Muscle of arm (tissue), 12 donors: ENCODE measurements around the gene DHRS1. TPM values are rescaled to one million over a fixed set of nuclear protein-coding genes. Genes with fewer than 3 reads are reported as not detected.

ENCODE experiments used
- DNase-seq: peaks from one replicate; pipeline ENCODE4 v3.0.0-alpha.2; 2013
- polyA plus RNA-seq, 12 donors: library from polyadenylated mRNA; unstranded; fragments of 120-200 nt; gene quantifications; one replicate each; pipeline ENCODE4 v1.2.1, GENCODE V29; 2013; ENCODE audit not compliant: insufficient read length in 12 of 12

DHRS1 gene
- polyA plus RNA-seq, 12 donors: 9.8 to 25.1 (median 16.9) TPM; not detected in 1

DNA sequence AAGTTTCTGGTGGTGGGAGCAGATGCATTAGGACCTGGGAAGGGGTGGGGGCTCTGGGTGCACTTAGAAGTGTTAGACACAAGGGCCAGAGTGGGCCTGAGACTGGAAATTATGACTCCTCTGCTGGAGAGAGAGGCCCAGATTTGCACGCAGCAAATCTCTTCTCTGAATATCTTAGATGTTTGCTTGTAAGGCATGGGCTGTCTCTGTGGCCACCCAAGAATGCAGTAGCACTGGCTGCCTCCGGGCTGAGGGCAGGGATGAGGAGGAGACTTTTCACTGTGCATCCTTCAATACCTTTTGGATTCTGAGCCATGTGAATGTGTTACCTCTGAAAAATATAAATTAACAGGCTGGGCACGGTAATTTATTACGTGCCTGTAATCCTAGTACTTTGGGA is 14.2 kb downstream of the DHRS1 start:
- DNase-seq: no peak

- no peak for DNase-seq
These were observed 15.0 kb downstream of the DHRS1 start for GRCh38 chr14:24284501-24285035.

DNA sequence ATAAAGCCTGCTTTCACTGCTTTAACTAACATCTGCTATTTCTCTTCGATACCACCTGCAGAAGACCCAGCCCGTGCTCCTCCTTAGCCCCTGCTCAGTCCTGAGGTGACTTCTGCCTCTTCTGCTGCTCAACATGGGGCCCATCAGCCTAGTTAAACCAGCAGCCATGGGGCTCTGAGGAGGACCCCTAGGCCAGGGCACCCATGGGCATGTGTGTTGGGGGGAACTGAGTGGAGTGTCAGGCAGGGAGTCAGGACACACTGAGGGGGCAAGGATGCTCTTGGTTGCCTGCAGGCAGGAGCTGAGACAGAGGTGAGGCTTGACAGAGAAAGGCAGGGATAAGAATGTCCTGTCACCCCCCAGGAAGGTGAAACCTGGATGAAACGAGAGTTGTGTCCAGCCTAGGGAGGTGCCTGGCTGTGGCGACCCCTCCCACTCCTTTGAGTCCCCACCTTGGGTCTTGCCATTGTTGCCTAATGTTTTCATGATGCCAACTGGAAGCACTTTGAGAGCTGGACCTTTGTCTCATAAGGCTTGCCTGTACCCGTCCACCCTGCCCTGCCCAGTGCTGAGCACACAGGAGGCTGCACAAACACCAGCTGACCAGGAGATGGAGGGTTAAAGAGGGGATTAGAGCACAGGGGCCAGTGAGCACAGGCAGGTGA is 15.7 kb downstream of the DHRS1 start:
- no peak for DNase-seq

DNA sequence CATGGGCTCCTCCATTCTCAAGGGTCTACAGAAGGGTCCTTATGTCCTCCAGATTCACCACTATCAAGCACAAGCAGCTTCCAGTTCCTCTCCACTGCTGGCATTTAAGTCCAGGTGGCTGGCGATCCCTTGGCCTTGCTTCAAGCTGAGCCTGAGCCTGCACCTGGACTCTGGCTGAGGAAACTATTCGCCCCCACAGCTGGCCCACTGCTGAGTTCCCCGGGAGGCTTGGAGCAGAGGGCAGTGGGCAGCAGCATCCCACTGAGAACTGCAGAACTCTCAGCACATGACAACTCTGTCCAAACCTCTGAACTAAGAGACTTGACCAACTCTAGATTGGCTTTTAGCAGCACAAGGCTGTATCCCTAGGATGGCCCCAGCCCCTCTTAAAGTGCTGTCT is 16.8 kb downstream of the DHRS1 start:
- DNase-seq: no peak

- DNase-seq: no peak
These were observed 17.9 kb downstream of the DHRS1 start for GRCh38 chr14:24281636-24282035.

DNA sequence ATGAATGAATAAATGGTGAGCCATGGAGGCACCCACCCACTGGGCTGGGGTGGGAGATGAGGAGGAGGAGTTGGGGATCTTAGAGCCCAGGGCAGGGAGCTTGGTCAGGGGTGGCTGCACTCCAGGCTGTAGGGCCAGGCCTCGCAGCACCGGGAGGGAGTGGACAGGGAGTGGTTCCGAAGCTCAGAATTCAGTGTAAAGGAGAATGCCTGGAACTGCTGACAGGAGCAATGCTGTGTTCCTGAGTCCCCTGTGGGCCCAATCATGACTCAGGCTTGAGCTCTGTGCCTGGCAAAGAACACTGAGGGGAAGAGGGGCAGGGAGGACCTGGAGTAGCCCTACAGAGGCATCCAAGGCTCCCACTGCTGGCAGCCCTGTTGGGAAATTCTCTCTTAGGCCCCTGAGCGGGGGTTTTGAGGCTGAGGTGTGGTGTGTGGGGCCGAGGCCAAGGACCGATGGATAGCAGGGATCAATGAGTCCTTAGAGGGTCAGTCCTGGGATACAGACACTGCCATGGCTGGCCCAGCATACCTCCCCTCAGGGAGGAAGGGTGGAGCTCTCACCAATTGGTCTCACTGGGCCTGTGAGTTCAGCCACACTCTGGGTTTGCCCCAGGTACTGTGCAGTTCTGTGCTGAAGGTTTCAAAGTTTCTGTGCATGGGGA is 18.7 kb downstream of the DHRS1 start:
- no peak for DNase-seq

DNA sequence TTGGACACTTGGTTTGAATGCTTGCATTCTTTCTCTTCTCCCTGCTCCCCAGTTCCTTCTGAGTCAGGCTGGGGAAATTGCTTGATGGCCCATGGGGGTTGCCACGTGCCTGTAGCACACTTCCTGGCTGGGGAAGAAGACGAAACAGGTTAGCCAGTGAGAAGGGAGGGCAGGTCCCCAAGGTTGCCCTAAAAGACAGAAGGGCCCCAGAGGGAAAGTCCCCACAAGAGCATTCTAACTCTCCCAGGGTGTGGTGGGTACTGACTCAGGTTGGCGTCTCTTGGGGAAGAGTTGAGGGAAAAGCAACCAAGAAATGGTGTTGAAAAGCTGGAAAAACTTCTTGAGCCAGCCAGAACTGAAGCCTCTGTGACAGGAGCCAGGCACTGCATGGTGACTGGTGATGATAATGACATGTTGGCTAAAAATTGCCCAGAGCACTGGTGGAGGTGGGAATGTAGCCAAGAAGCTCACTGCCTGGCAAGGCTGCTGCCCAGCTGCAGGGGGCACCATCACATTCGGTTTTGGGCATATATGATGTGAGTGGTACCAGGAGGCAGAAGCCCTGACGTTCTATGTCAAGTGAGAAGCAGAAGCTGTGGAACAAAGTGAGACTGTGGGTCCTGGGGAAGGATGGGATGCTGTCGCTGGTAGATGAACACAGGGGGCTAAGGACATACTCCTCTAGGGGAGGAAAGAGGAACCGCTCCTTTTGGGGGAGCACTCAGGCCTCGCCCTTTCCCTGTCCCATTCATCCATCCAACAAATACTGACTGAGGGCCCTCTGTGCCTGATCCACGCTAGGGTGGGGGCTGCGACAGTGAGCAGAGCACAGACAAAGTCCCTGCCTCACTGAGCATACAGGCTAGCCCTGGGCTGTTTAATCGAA is 20.0 kb downstream of the DHRS1 start:
- DNase-seq: no peak

GRCh38 chr14:24278424-24278823 is 21.2 kb downstream of the DHRS1 start:
- no peak for DNase-seq

DNA sequence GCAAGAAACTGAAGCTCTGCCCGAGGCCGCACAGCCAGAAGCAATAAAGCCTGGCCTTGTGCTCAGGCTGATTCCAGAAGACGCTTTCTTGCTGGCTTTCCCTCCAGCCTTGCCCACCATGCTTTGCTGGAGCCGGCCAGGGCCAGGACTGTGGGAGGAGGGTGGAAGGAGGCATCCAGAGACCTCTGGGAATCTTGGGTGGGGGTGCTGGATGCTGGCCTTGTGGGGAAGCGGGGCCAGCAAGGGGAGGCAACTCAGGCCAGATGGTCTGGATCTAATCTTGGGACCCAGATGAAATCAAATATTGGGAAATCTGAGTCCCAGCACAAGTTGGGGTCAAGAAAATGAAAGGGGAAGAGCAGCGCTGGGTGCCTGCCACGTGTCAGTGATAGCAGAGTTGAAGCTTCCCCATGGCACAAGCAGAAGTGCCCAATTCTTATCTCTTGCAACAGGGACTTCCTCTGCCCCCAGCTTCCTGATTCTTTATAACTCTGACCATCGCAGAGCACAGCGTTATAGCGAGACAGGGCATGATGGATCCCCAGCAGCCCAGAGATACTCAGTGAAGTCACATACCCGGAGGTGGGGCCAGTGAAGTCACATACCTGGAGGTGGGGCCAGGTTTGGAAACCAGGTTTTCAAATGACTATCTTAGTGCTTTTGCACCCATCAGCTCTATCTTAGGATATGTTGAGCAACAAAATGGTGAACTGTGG is 21.8 kb downstream of the DHRS1 start:
- no peak for DNase-seq

- no peak for DNase-seq
These were observed 22.5 kb downstream of the DHRS1 start for GRCh38 chr14:24277071-24277470.

DNA sequence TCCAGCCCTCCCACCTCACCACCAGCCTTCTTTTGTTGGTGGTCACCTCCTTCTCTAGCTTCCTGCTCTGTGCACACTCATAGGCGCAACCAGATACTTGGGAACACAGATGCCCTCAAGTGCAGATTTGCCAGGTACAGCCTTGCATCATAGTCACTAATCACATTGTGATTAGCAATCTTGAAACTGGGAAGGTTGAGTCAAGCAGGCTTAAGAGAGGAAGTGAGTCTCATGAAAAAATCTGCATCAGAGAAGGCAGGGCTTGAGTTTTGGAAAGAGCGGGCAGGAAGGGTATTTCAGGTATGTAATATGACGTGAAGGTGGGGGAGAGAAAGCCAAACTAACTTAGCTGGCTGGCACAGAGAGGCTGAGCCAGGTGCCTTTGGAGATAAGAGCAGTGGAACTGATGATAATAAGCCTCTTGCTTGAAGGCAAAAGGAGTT is 25.5 kb downstream of the DHRS1 start:
- no peak for DNase-seq

DNA sequence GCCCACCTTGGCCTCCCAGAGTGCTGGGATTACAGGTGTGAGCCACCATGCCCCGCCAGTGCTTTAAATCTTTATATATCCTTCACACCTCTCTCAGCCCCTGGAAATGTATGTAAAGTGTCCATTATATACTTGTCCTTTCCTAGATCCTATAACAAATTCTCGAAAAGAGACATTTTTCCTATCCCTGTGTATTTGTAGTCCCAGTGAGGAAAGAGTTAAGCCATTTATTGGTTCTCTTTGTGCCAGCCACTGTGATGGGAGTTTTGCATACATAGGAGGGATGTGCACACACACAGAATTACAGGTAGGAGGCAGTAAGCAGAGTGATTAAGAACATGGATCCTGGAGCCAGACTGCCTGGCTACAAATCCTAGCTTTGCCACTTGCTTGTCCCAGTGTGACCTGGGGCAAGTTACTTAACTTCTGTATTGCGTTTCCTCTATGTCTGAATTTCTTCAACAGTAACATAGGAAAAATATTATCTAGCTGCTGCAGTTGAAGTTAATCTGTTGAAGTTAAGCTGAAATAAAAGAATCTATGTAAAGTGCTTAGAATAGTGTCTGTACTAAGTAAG is 26.1 kb downstream of the DHRS1 start:
- DNase-seq: no peak

- no peak for DNase-seq
These were observed 27.1 kb downstream of the DHRS1 start for GRCh38 chr14:24272467-24272866.

DNA sequence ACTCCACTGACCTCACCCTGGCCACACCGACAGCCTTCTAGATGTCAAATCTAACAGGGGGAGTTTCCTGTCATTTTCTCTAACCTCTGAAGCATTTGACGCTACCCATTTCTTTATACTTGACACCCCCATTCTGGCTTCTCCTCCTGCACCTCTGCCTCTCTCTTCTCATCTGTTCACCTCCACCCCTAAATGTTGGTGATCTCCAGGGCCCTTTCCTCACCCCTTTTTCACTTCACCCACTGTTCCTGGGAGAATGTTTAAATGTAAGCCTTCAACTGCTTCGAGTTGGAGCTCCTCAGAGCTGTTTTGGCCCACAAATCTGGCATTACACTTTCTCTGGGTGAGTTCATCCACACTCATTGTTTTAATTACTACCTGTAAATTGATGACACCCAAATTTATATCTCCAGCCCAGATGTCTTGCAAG is 27.7 kb downstream of the DHRS1 start:
- no peak for DNase-seq

GRCh38 chr14:24271134-24271833 is 28.3 kb downstream of the DHRS1 start, which contains the start of gene RABGGTA:
RABGGTA (minus strand) TSS chr14:24271597; CDS start chr14:24271115, 482 bp downstream.
- DNase-seq: peak; percentile 89

GRCh38 chr14:24270537-24271133 is 28.9 kb downstream of the DHRS1 start:
- no peak for DNase-seq

GRCh38 chr14:24269910-24270536 is 29.6 kb downstream of the DHRS1 start:
- no peak for DNase-seq

- no peak for DNase-seq
These were observed 30.2 kb downstream of the DHRS1 start for GRCh38 chr14:24269368-24269767.

DNA sequence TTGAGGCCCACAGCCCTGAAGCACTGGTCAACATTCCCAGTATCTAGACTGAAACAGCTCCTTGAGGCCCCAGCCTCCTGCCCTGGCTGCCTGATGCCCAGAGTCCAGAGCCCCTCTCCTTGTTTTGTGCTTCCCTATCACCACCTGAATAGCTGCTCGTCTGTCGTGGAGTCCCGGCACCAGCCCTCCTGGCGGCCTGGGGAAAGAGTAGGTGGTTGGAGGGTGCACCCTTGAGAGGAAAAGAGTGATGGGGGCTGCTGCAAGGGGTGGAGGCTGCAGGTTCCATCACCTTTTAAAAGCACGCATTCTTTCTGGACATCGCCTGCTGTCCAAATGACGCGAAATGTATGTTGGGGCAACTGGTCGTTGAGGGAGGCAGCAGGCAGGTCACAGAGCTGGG is 31.4 kb downstream of the DHRS1 start:
- no peak for DNase-seq

DNA sequence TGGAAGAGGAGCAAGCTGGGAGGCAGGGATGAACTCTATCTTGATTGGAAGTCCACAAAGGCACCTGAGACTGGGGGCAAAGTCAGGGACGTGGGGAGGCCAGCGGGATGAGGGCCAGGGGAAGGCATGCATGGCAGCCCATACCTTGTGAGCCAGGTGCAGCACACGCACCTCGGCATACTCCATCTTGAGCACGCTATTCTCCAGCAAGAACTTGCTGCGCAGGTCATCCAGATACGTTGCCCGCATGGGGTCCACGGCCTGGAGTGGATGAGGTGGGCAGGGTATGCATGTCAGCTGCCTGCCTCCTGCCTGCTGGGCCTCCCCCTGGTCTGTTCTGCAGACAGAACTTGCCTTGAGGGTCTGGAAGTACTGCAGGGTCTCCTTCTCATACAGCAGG is 32.1 kb downstream of the DHRS1 start:
- DNase-seq: no peak
